ENCODE data around the gene KCNMA1. TPM values are rescaled to one million over a fixed set of nuclear protein-coding genes. Genes with fewer than 3 reads are reported as not detected.

The KCNMA1 gene
- polyA plus RNA-seq, 1 experiment = 21.4 TPM

DNA sequence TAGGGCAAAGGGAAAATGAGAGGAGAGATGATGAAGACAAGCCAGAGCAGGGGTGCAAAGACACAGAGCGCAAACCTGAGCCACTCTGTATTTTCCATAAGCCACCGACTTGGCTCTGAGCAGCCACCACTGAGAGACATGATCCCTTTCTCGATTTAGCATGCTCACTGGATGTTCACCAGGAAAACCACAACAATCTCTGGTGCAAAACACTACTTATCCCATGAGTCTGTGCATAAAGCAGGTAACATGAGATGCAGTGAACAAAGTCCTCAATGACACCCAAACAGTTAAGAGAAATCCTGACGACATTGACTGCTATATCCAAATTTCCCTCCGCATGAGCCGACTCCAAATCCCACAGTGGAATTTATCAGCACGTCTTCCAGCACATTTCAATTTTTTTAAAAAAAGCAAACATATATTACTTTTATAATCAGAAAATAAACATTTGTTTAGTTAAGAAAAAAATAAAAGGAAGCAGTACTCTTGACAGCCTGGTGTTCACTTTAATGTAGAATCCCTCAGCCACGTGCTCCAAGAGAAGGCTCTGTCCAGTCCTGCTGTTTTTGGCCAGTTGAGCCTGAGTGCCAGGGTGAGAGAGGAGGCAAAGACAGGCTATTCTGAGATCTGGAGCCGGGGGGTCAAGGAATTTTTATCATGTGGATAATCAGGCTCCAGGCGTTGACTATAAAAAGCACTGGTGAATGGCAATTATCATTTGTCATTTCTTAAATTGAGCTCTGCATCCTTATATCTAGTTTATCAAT, 238.4 kb downstream of the KCNMA1 start:
- no peaks in the 10 kb centered on the region; the same call in 1 of the 2 replicates for H3K36me3 ChIP-seq (ENCODE audit: control insufficient read depth, insufficient read depth, low read length)

GRCh38 chr10:77398558-77398957, 239.1 kb downstream of the KCNMA1 start:
- CTCF ChIA-PET = no interaction called here
- POLR2A ChIA-PET = no interaction called here
- DNase-seq (ENCODE audit: low read depth) = no peak
- TF ChIP-seq, protein P1, sequence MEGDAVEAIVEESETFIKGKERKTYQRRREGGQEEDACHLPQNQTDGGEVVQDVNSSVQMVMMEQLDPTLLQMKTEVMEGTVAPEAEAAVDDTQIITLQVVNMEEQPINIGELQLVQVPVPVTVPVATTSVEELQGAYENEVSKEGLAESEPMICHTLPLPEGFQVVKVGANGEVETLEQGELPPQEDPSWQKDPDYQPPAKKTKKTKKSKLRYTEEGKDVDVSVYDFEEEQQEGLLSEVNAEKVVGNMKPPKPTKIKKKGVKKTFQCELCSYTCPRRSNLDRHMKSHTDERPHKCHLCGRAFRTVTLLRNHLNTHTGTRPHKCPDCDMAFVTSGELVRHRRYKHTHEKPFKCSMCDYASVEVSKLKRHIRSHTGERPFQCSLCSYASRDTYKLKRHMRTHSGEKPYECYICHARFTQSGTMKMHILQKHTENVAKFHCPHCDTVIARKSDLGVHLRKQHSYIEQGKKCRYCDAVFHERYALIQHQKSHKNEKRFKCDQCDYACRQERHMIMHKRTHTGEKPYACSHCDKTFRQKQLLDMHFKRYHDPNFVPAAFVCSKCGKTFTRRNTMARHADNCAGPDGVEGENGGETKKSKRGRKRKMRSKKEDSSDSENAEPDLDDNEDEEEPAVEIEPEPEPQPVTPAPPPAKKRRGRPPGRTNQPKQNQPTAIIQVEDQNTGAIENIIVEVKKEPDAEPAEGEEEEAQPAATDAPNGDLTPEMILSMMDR (IDR thresholded peaks at IDR 0.05; ENCODE audit: insufficient read depth, low read depth, low read length) = no peak
- no peaks in the 10 kb centered on the region for H3K27me3 ChIP-seq (ENCODE audit: control insufficient read depth, insufficient read depth, low read length)
- no peaks in the 10 kb centered on the region; the same call in 1 of the 2 replicates for H3K36me3 ChIP-seq (ENCODE audit: control insufficient read depth, insufficient read depth, low read length)
- H3K4me3 ChIP-seq (ENCODE audit: low read depth, low read length) = no peak overlapping the region

More for the DNA sequence above, 238.4 kb downstream of the KCNMA1 start:
- ChIA-PET POLR2A (no interaction called here), CTCF (no interaction called here)
- no peak for DNase-seq (ENCODE audit: low read depth)
- Histone ChIP-seq H3K27me3 (ENCODE audit: control insufficient read depth, insufficient read depth, low read length) (no peaks in the 10 kb centered on the region), H3K4me3 (ENCODE audit: low read depth, low read length) (no peak overlapping the region)
- TF ChIP-seq, protein P1 (IDR thresholded peaks at IDR 0.05; ENCODE audit: insufficient read depth, low read depth, low read length) = no peak

DNA sequence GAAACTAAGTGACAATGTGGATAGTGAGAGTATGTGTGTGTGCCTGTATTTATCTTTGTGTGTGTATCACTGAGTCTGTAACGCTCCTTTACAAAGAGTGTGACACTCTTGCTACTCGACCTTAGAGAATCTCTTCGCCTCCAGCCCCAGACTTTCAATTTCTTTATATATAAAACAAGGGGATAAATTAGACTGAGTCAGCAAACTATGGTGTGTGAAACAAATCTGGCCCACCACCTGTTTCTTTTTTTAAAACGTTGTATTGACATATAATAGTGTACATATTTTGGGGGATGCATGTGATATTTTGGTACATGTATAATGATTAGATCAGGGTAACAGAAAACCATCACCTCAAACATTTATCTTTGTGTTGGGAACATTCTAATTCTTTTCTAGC, 240.5 kb downstream of the KCNMA1 start:
- Histone ChIP-seq H3K27me3 (ENCODE audit: control insufficient read depth, insufficient read depth, low read length) (no peaks in the 10 kb centered on the region), H3K36me3 (ENCODE audit: control insufficient read depth, insufficient read depth, low read length) (no peaks in the 10 kb centered on the region), H3K4me3 (ENCODE audit: low read depth, low read length) (no peak overlapping the region)
- no peak for DNase-seq (ENCODE audit: low read depth)
- TF ChIP-seq, protein P1 (IDR thresholded peaks at IDR 0.05; ENCODE audit: insufficient read depth, low read depth, low read length) = no peak
- ChIA-PET POLR2A (no interaction called here), CTCF (no interaction called here)

DNA sequence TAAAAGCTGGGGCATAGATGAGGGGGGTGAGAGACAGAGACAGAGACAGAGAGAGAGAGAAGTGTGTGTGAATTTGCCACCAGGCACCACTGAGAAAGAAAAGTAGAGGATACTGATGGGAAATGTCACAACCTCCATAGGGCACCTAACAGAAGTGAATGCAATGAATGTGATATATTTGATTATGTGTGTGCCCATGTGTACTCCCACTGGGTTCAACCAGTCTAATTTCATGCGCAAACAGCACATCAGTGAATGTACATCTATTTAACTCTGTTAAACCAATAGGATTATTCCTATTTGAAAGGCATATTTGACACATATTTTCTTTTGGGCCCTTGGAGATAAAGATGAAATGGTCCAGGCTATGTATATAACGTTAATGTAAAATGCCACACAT, 241.3 kb downstream of the KCNMA1 start:
- DNase-seq (ENCODE audit: low read depth) = no peak
- H3K27me3 ChIP-seq (ENCODE audit: control insufficient read depth, insufficient read depth, low read length) = no peaks in the 10 kb centered on the region
- TF ChIP-seq, protein P1 (IDR thresholded peaks at IDR 0.05; ENCODE audit: insufficient read depth, low read depth, low read length) = no peak
- H3K36me3 ChIP-seq (ENCODE audit: control insufficient read depth, insufficient read depth, low read length) = no peaks in the 10 kb centered on the region
- no peak overlapping the region for H3K4me3 ChIP-seq (ENCODE audit: low read depth, low read length)
- CTCF ChIA-PET = no interaction called here
- POLR2A ChIA-PET = no interaction called here

- Histone ChIP-seq H3K4me3 (ENCODE audit: low read depth, low read length) (no peak overlapping the region), H3K36me3 (ENCODE audit: control insufficient read depth, insufficient read depth, low read length) (no peaks in the 10 kb centered on the region), H3K27me3 (ENCODE audit: control insufficient read depth, insufficient read depth, low read length) (no peaks in the 10 kb centered on the region)
- no peak for DNase-seq (ENCODE audit: low read depth)
- CTCF ChIA-PET = interaction anchor here (1.1 to 6.7 kb wide), 8 partner anchors 8 to 248 kb away, joined by 3 to 69 read pairs (median 3); no protein-coding TSS in a partner anchor
- TF ChIP-seq, protein P1 (IDR thresholded peaks at IDR 0.05; ENCODE audit: insufficient read depth, low read depth, low read length) = no peak
- POLR2A ChIA-PET = no interaction called here
Observed at GRCh38 chr10:77393821-77394501, 243.6 kb downstream of the KCNMA1 start.
